Calu3 (cell line): ENCODE measurements around the gene RERE. TPM values are rescaled to one million over a fixed set of nuclear protein-coding genes. Genes with fewer than 3 reads are reported as not detected.

Experiments
- BruUV-seq: library from RNA; stranded (reverse); fragments of 400-500 nt; replicated peaks from 2 replicates; lab custom pipeline; 2021; lab: Mats Ljungman, UMichigan
- CTCF ChIA-PET: fragments of 300-600 bp; sonication (Branson Sonifier 250); formaldehyde crosslinking; loops from one replicate; lab custom pipeline; 2022; ENCODE audit warnings: antibody characterized with exemption; lab: Charles Lee
- DNase-seq: peaks from one replicate; pipeline ENCODE4 v3.0.0; 2022
- H3K27ac Mint-ChIP-seq: one replicate; pipeline ENCODE4 v1.8.0; 2022; ENCODE audit warnings: mixed read lengths; ENCODE audit not compliant: unreplicated experiment
- H3K27me3 Mint-ChIP-seq: one replicate; pipeline ENCODE4 v1.8.0; 2022; ENCODE audit warnings: mixed read lengths; ENCODE audit not compliant: unreplicated experiment
- H3K36me3 Mint-ChIP-seq: one replicate; pipeline ENCODE4 v1.8.0; 2022; ENCODE audit warnings: mild to moderate bottlenecking, moderate library complexity, mixed read lengths; ENCODE audit not compliant: insufficient read depth, unreplicated experiment
- H3K4me1 Mint-ChIP-seq: one replicate; pipeline ENCODE4 v1.8.0; 2022; ENCODE audit warnings: mild to moderate bottlenecking, low read depth, mixed read lengths; ENCODE audit not compliant: unreplicated experiment
- H3K4me3 Mint-ChIP-seq: one replicate; pipeline ENCODE4 v1.8.0; 2022; ENCODE audit warnings: mild to moderate bottlenecking, low read depth, moderate library complexity, mixed read lengths; ENCODE audit not compliant: unreplicated experiment
- H3K9me3 Mint-ChIP-seq: one replicate; pipeline ENCODE4 v1.8.0; 2022; ENCODE audit warnings: low read depth, mixed read lengths; ENCODE audit not compliant: unreplicated experiment
- intact Hi-C: fragments of 100-400 bp; cut with micrococcal nuclease; formaldehyde crosslinking; loops from one replicate; pipeline ENCODE4 v1.10.0; 2022; ENCODE audit not compliant: unreplicated experiment
- total RNA-seq: library from RNA; stranded (reverse); gene quantifications from 2 replicates; pipeline ENCODE4 v1.2.3, GENCODE V29; 2022
- TF ChIP-seq, protein P1 (sequence below): fragments of 200-600 bp; IDR thresholded peaks from one replicate; pipeline ENCODE4 v1.8.0; 2022; ENCODE audit warnings: antibody characterized with exemption; ENCODE audit not compliant: unreplicated experiment

Gene RERE
- total RNA-seq, 1 experiment from 2014 or later, result 45.9 TPM

DNA sequence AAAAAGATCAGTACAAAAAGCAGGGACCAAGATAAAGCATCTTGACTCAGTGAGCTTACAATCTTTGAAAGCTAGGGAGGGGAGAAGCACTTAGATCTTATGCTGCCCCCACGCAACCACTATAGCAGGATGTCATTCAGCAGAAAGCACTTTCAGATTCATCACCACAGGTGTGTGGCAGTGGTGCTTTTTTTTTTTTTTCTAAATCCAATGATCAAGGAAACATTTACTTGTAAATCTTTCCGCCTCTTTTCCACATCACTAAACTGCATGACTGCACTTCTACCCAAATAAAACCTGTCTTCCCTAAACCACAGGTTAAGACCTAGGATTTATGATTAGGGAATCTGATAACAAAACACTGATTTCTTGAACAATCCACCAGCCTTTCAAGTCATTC, 344.8 kb downstream of the RERE start:
- intact Hi-C loops, result no loop called here
- no TSS peak for BruUV-seq
- Mint-ChIP-seq H3K36me3 (peaks cover 4% of the 10 kb centered on the region), H3K4me3 (no peak overlapping the region), H3K27ac (no peak overlapping the region), H3K27me3 (no peaks in the 10 kb centered on the region), H3K9me3 (no peaks in the 10 kb centered on the region), H3K4me1 (no peaks in the 10 kb centered on the region)
- DNase-seq, result no peak
- CTCF ChIA-PET, result no interaction called here
- TF ChIP-seq, protein P1, sequence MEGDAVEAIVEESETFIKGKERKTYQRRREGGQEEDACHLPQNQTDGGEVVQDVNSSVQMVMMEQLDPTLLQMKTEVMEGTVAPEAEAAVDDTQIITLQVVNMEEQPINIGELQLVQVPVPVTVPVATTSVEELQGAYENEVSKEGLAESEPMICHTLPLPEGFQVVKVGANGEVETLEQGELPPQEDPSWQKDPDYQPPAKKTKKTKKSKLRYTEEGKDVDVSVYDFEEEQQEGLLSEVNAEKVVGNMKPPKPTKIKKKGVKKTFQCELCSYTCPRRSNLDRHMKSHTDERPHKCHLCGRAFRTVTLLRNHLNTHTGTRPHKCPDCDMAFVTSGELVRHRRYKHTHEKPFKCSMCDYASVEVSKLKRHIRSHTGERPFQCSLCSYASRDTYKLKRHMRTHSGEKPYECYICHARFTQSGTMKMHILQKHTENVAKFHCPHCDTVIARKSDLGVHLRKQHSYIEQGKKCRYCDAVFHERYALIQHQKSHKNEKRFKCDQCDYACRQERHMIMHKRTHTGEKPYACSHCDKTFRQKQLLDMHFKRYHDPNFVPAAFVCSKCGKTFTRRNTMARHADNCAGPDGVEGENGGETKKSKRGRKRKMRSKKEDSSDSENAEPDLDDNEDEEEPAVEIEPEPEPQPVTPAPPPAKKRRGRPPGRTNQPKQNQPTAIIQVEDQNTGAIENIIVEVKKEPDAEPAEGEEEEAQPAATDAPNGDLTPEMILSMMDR, result no peak

DNA sequence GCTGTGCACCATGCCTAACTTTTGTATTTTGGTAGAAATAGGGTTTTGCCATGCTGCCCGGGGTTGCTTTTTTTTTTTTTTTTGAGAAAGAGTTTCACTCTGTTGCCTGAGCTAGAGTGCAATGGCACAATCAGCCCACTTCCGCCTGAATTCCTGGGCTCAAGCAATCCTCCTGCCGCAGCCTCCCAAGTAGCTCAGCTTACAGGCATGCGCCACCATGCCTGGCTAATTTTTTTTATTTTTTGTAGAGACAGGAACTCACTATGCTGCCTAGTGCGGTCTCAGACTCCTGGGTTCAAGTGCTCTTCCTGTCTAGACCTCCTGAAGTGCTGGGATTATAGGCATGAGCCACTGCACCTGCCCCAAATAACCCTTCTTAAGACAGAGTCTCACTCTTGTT, 346.0 kb downstream of the RERE start:
- H3K27ac Mint-ChIP-seq, result no peak overlapping the region
- CTCF ChIA-PET, result interaction anchor here (0.7 kb wide), 2 partner anchors 61 to 378 kb away, joined by 3 to 5 read pairs; no protein-coding TSS in a partner anchor

DNA sequence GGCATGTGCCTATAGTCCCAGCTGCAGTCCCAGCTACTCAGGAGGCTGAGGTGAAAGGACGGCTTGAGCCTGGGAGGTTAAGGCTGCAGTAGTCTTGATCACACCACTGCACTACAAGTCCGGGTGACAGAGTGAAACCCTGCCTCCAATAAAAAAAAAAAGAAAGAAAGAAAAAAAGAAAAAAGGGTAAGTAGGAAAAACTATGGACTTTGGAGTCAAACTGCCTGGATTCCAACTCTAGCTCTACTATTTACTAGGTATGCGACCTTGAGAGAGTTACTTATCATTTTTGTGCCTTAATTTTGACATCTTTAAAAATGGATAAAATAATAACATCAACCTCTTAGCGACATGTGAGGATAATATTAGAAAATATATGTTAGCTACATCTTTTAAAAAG, 348.7 kb downstream of the RERE start:
- intact Hi-C loops, result no loop called here
- no TSS peak for BruUV-seq
- CTCF ChIA-PET, result interaction anchor here (1.1 kb wide), 1 partner anchor 11 kb away, joined by 3 read pairs; no protein-coding TSS in a partner anchor
- no peak for DNase-seq
- Mint-ChIP-seq H3K36me3 (peaks cover 7% of the 10 kb centered on the region), H3K9me3 (no peaks in the 10 kb centered on the region), H3K4me3 (no peak overlapping the region), H3K27ac (no peak overlapping the region), H3K4me1 (peaks cover 13% of the 10 kb centered on the region), H3K27me3 (no peaks in the 10 kb centered on the region)
- TF ChIP-seq, protein P1, result no peak

More for the DNA sequence above, 346.0 kb downstream of the RERE start:
- no peak overlapping the region for H3K4me3 Mint-ChIP-seq
- peaks cover 4% of the 10 kb centered on the region for H3K36me3 Mint-ChIP-seq
- TF ChIP-seq, protein P1, result no peak
- DNase-seq, result no peak
- no peaks in the 10 kb centered on the region for H3K9me3 Mint-ChIP-seq
- no peaks in the 10 kb centered on the region for H3K27me3 Mint-ChIP-seq
- no TSS peak for BruUV-seq
- intact Hi-C loops, result no loop called here
- H3K4me1 Mint-ChIP-seq, result no peaks in the 10 kb centered on the region

DNA sequence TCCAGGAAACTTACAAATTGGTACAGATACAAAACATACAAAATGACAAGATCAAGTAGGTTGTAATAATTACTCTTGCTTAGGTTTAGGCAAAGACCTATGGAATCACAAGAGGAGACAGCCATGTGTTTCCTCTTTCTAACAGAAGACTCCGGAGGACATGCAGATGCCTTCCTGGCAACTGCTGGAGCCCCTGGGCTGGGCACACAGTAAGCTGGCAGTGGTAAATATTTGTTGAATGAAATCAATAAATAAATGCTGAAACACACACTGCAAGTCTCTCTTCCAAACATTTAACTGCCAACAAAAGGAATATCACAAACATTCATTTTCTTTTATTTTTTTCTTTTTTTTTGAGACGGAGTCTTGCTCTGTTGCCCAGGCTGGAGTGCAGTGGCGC, 350.1 kb downstream of the RERE start:
- Mint-ChIP-seq H3K4me1 (peaks cover 22% of the 10 kb centered on the region), H3K27me3 (no peaks in the 10 kb centered on the region), H3K36me3 (peaks cover 7% of the 10 kb centered on the region), H3K9me3 (no peaks in the 10 kb centered on the region), H3K27ac (no peak overlapping the region), H3K4me3 (no peak overlapping the region)
- intact Hi-C loops, result no loop called here
- DNase-seq, result no peak
- BruUV-seq, result no TSS peak
- CTCF ChIA-PET, result no interaction called here
- TF ChIP-seq, protein P1, result no peak
